Uterus (tissue), 2 donors: ENCODE measurements around the gene PHTF2.

Experiments used
- POLR2A ChIP-seq, 2 donors: fragments of 450-650 bp; IDR thresholded peaks; one replicate each; pipeline ENCODE4 v1.6.1; 2016; ENCODE audit warnings: antibody characterized with exemption in 2 of 2, mild to moderate bottlenecking in 1 of 2, moderate library complexity in 1 of 2
- TF ChIP-seq, protein P1 (sequence below), 4 experiments: fragments of 200-600 bp in 2 of 4; fragments of 450-650 bp in 2 of 4; sonication (generic) in 2 of 4; IDR thresholded peaks; one replicate each; pipeline ENCODE4 v1.5.1; 2016 to 2019; ENCODE audit warnings: antibody characterized with exemption in 4 of 4, mild to moderate bottlenecking in 2 of 4, moderate library complexity in 1 of 4

DNA sequence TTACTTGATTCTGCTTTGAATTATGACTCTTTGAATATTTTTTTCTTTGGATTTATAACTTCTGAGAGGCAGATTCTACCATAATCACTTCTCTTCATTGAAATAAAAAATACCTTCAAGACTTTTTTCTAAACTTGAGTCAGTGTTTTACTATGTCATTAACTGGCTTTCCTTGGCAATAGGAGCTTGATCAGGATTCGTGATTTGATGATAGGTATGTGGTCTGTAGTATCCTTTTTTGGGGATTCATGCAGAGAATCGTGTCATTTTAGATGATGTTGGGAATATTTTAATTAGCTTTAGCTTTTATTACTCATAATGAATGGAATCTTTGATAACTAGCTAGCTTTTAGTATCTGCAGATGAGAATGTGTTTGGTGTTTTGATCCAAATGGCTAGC lies 83.3 kb downstream of the PHTF2 start:
- TF ChIP-seq, protein P1, sequence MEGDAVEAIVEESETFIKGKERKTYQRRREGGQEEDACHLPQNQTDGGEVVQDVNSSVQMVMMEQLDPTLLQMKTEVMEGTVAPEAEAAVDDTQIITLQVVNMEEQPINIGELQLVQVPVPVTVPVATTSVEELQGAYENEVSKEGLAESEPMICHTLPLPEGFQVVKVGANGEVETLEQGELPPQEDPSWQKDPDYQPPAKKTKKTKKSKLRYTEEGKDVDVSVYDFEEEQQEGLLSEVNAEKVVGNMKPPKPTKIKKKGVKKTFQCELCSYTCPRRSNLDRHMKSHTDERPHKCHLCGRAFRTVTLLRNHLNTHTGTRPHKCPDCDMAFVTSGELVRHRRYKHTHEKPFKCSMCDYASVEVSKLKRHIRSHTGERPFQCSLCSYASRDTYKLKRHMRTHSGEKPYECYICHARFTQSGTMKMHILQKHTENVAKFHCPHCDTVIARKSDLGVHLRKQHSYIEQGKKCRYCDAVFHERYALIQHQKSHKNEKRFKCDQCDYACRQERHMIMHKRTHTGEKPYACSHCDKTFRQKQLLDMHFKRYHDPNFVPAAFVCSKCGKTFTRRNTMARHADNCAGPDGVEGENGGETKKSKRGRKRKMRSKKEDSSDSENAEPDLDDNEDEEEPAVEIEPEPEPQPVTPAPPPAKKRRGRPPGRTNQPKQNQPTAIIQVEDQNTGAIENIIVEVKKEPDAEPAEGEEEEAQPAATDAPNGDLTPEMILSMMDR (IDR thresholded peaks at IDR 0.05) = no peak
- TF ChIP-seq POLR2A (IDR thresholded peaks at IDR 0.05) = no peak
